PC-3 (cell line): ENCODE data around the gene POLD2. TPM values are rescaled to one million over a fixed set of nuclear protein-coding genes. Genes with fewer than 3 reads are reported as not detected.
A peak's percentile ranks its signal among the peaks of the same experiment; 100 is the strongest.

Source experiments
- ATAC-seq: fragments of 200-7000 bp; cut with Tn5 transposase; 2 replicates; pipeline ENCODE4 v1.9.1; 2020; ENCODE audit warnings: mild to moderate bottlenecking, moderate library complexity
- BruUV-seq: library from RNA; stranded (reverse); fragments of 400-500 nt; replicated peaks from 2 replicates; lab custom pipeline; 2021; lab: Mats Ljungman, UMichigan
- CTCF ChIA-PET: fragments of 300-600 bp; sonication (Branson Sonifier 250); formaldehyde crosslinking; loops from one replicate; lab custom pipeline; 2022; ENCODE audit warnings: antibody characterized with exemption; lab: Charles Lee
- POLR2A ChIA-PET: fragments of 300-600 bp; sonication (Branson Sonifier 250); formaldehyde crosslinking; loops from one replicate; lab custom pipeline; 2022; ENCODE audit warnings: antibody characterized with exemption; ENCODE audit not compliant: unreplicated experiment; lab: Charles Lee
- DNase-seq: peaks from one replicate; pipeline ENCODE4 v3.0.0-alpha.2; 2015
- H2AFZ ChIP-seq: fragments of 300-600 bp; sonication (generic); 2 replicates; pipeline ENCODE4 v1.6.0; 2016; ENCODE audit warnings: antibody characterized with exemption, low read length
- H3F3A ChIP-seq: fragments of 300-600 bp; sonication (generic); one replicate; pipeline ENCODE4 v1.6.0; 2017; ENCODE audit warnings: antibody characterized with exemption, low read length, control low read depth, mild to moderate bottlenecking; ENCODE audit not compliant: unreplicated experiment
- H3K27ac ChIP-seq: fragments of 300-600 bp; sonication (generic); 2 replicates; pipeline ENCODE4 v1.5.1; 2016; ENCODE audit warnings: mild to moderate bottlenecking, low read length
- H3K27me3 ChIP-seq: fragments of 300-600 bp; sonication (generic); 2 replicates; pipeline ENCODE4 v1.6.1; 2016; ENCODE audit warnings: low read length, mixed read lengths
- H3K36me3 ChIP-seq: fragments of 300-600 bp; sonication (generic); 2 replicates; pipeline ENCODE4 v1.6.1; 2016; ENCODE audit warnings: low read depth, mixed run types, low read length, mixed read lengths
- H3K4me1 ChIP-seq: fragments of 300-600 bp; sonication (generic); 2 replicates; pipeline ENCODE4 v1.5.1; 2016; ENCODE audit warnings: low read length; ENCODE audit not compliant: insufficient read depth
- H3K4me2 ChIP-seq: fragments of 300-600 bp; sonication (generic); 2 replicates; pipeline ENCODE4 v1.6.0; 2016; ENCODE audit warnings: low read length
- H3K4me3 ChIP-seq: fragments of 300-600 bp; sonication (generic); 2 replicates; pipeline ENCODE4 v1.5.1; 2016; ENCODE audit warnings: mild to moderate bottlenecking, low read length, mixed read lengths
- H3K79me2 ChIP-seq: fragments of 300-600 bp; sonication (generic); 2 replicates; pipeline ENCODE4 v1.6.1; 2017; ENCODE audit warnings: low read length, mixed read lengths
- H3K9ac ChIP-seq: fragments of 300-600 bp; sonication (generic); 2 replicates; pipeline ENCODE4 v1.6.0; 2016; ENCODE audit warnings: mild to moderate bottlenecking, low read length
- H3K9me2 ChIP-seq: fragments of 300-600 bp; sonication (generic); replicated peaks from 2 replicates; pipeline ENCODE4 v1.6.1; 2016; ENCODE audit warnings: mixed run types, low read length, mixed read lengths
- H3K9me3 ChIP-seq: fragments of 300-600 bp; sonication (generic); 2 replicates; pipeline ENCODE4 v1.6.1; 2016; ENCODE audit warnings: low read length, mixed read lengths
- H4K20me1 ChIP-seq: fragments of 300-600 bp; sonication (generic); 2 replicates; pipeline ENCODE4 v1.6.1; 2016; ENCODE audit warnings: low read length, mixed read lengths
- CTCF ChIP-seq: fragments of 300-600 bp; sonication (generic); conservative IDR thresholded peaks from 2 replicates; pipeline ENCODE4 v1.5.1; 2017; ENCODE audit warnings: antibody characterized with exemption, low read depth, mild to moderate bottlenecking, low read length
- EZH2 ChIP-seq: fragments of 300-600 bp; sonication (generic); IDR thresholded peaks from one replicate; pipeline ENCODE4 v1.6.1; 2017; ENCODE audit warnings: antibody characterized with exemption, mild to moderate bottlenecking, low read length; ENCODE audit not compliant: unreplicated experiment
- EZH2phosphoT487 ChIP-seq: fragments of 300-600 bp; sonication (generic); IDR thresholded peaks from 2 replicates; pipeline ENCODE4 v1.6.1; 2018; ENCODE audit warnings: mild to moderate bottlenecking, antibody characterized with exemption, low read length, borderline replicate concordance
- intact Hi-C: fragments of 100-400 bp; cut with micrococcal nuclease; formaldehyde crosslinking; loops from 2 replicates; pipeline ENCODE4 v1.9.0; 2023
- total RNA-seq: library from RNA; depleted of rRNA; stranded (reverse); fragments of >200 nt; gene quantifications from 2 replicates; pipeline ENCODE4 v1.2.3, GENCODE V29; 2014

The POLD2 gene
- total RNA-seq, 1 experiment from 2014 or later = 224 TPM

GRCh38 chr7:44083796-44084195 lies 39.6 kb downstream of the POLD2 start:
- peaks cover 21% of the 10 kb centered on the region for H3K4me1 ChIP-seq
- no peak overlapping the region for H3K4me3 ChIP-seq
- TF ChIP-seq EZH2phosphoT487 = no peak
- TF ChIP-seq EZH2 = no peak
- TF ChIP-seq CTCF = no peak
- peaks cover 2% of the 10 kb centered on the region; the same call in 1 of the 2 replicates for H3K36me3 ChIP-seq
- ChIA-PET CTCF (interaction anchor here (0.6 kb wide), 1 partner anchor 25 kb away, joined by 4 read pairs; no protein-coding TSS in a partner anchor), POLR2A (no interaction called here)
- H3K9me3 ChIP-seq = no peaks in the 10 kb centered on the region
- peaks cover 17% of the 10 kb centered on the region for H3K79me2 ChIP-seq
- H2AFZ ChIP-seq = no peak overlapping the region
- H4K20me1 ChIP-seq = no peaks in the 10 kb centered on the region
- no peak for ATAC-seq
- DNase-seq = no peak
- no peak overlapping the region for H3K9ac ChIP-seq
- intact Hi-C loops = loop anchor here (2.0 kb wide), 1 partner anchor 39 kb away; the partner anchor contains the start of gene POLD2
- no peak overlapping the region for H3K4me2 ChIP-seq
- no peaks in the 10 kb centered on the region for H3K9me2 ChIP-seq
- no TSS peak for BruUV-seq
- H3K27ac ChIP-seq = no peak overlapping the region
- no peaks in the 10 kb centered on the region for H3F3A ChIP-seq
- no peaks in the 10 kb centered on the region for H3K27me3 ChIP-seq

GRCh38 chr7:44082541-44083207 lies 40.7 kb downstream of the POLD2 start:
- Histone ChIP-seq H4K20me1 (no peaks in the 10 kb centered on the region), H3K27me3 (no peaks in the 10 kb centered on the region), H3K79me2 (peaks cover 17% of the 10 kb centered on the region), H3K27ac (peak overlapping the region; percentile 21; the same call in 1 of the 2 replicates), H3K9ac (peak overlapping the region; percentile 79), H2AFZ (peak overlapping the region; percentile 82), H3K36me3 (peaks cover 5% of the 10 kb centered on the region; the same call in 1 of the 2 replicates), H3K9me3 (no peaks in the 10 kb centered on the region), H3K4me3 (peak overlapping the region; percentile 66), H3K4me2 (peak overlapping the region; percentile 74), H3K9me2 (no peaks in the 10 kb centered on the region), H3K4me1 (peaks cover 10% of the 10 kb centered on the region), H3F3A (no peaks in the 10 kb centered on the region)
- no TSS peak for BruUV-seq
- DNase-seq = peak; percentile 97
- ChIA-PET POLR2A (no interaction called here), CTCF (no interaction called here)
- peak; percentile 98 for ATAC-seq
- TF ChIP-seq EZH2 = no peak
- no peak for TF ChIP-seq EZH2phosphoT487
- TF ChIP-seq CTCF = no peak
- intact Hi-C loops = loop anchor here (2.0 kb wide), 1 partner anchor 40 kb away; the partner anchor contains the start of gene POLD2
